Upper lobe of right lung (tissue), 1 donor: ENCODE results near the gene NDUFB10. TPM values are rescaled to one million over a fixed set of nuclear protein-coding genes. Genes with fewer than 3 reads are reported as not detected.

Experiments
- ATAC-seq: fragments of 200-7000 bp; cut with Tn5 transposase; one replicate; pipeline ENCODE4 v1.9.1; 2020; ENCODE audit warnings: mild to moderate bottlenecking, moderate library complexity
- DNase-seq: peaks from one replicate; pipeline ENCODE4 v3.0.0-alpha.2; 2020
- H3K27ac ChIP-seq: fragments of 200-600 bp; one replicate; pipeline ENCODE4 v1.8.0; 2022
- H3K27me3 ChIP-seq: fragments of 200-600 bp; one replicate; pipeline ENCODE4 v1.8.0; 2022; ENCODE audit warnings: mild to moderate bottlenecking
- H3K36me3 ChIP-seq: fragments of 200-600 bp; one replicate; pipeline ENCODE4 v1.8.0; 2022
- H3K4me1 ChIP-seq: fragments of 200-600 bp; one replicate; pipeline ENCODE4 v1.8.0; 2022
- H3K4me3 ChIP-seq: fragments of 200-600 bp; one replicate; pipeline ENCODE4 v1.8.0; 2022; ENCODE audit warnings: mild to moderate bottlenecking
- H3K9me3 ChIP-seq: fragments of 200-600 bp; one replicate; pipeline ENCODE4 v1.8.0; 2022
- intact Hi-C: fragments of 100-400 bp; cut with DNase I; formaldehyde crosslinking; loops from one replicate; pipeline ENCODE4 v1.11.0; 2022
- total RNA-seq: library from RNA; stranded (reverse); fragmentation: NEBNext Ultra II Directional; extraction: Animal tissue kit (Norgen Biotek cat#: 25700); gene quantifications from one replicate; pipeline ENCODE4 v1.2.1, GENCODE V29; 2021
- TF ChIP-seq, protein P1 (sequence below): fragments of 200-600 bp; IDR thresholded peaks from one replicate; pipeline ENCODE4 v1.8.0; 2022; ENCODE audit warnings: antibody characterized with exemption
- donor health status: DM: no; HTN: yes; CAD: no; lungs with severe emphysema.

Gene NDUFB10
- total RNA-seq, 1 donor from 2014 or later = 86.7 TPM

DNA sequence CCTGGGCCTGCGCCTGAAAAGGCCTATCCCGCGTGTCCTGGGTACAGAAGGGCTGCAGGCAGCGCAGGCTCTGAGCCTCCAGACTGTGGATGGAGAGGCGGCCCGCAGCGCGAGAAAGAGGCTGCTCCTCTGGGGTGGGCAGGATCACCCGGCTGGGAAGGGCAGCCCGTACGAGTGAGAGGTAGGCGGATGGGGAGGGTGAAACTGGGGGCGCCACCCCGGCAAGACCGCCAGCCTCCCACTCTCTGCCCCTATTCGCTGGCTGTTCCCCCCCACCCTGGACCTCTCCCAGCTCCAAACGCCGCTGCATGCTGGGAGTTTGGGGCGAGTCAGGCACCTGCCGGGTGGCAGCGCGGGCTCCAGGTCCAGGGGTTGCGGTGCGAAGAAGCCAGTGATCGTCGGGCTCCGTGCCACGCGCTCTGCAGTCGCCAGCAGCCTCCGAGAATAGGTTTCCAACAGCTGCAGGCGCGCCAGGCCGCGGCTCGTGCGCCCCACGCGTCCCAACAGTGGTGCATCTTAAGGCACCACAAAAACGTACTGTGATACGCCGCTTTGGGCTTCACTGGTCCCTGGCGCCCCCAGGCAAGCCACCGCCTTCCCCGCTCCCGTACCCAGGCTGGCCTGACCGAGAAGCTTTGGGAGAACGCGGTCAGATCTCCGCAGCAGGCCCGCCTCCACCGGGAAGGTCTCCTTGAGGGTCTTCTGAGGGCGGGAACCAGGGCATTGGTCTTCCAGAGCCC, 20.9 kb downstream of the NDUFB10 start:
- intact Hi-C loops = no loop called here
- TF ChIP-seq, protein P1, sequence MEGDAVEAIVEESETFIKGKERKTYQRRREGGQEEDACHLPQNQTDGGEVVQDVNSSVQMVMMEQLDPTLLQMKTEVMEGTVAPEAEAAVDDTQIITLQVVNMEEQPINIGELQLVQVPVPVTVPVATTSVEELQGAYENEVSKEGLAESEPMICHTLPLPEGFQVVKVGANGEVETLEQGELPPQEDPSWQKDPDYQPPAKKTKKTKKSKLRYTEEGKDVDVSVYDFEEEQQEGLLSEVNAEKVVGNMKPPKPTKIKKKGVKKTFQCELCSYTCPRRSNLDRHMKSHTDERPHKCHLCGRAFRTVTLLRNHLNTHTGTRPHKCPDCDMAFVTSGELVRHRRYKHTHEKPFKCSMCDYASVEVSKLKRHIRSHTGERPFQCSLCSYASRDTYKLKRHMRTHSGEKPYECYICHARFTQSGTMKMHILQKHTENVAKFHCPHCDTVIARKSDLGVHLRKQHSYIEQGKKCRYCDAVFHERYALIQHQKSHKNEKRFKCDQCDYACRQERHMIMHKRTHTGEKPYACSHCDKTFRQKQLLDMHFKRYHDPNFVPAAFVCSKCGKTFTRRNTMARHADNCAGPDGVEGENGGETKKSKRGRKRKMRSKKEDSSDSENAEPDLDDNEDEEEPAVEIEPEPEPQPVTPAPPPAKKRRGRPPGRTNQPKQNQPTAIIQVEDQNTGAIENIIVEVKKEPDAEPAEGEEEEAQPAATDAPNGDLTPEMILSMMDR = no peak
- no peaks in the 10 kb centered on the region for H3K9me3 ChIP-seq
- peaks cover 15% of the 10 kb centered on the region for H3K4me1 ChIP-seq
- no peak for DNase-seq
- H3K27me3 ChIP-seq = peaks cover 42% of the 10 kb centered on the region
- H3K36me3 ChIP-seq = peaks cover 33% of the 10 kb centered on the region
- peak overlapping the region; percentile 65 for H3K27ac ChIP-seq
- peak overlapping the region; percentile 39 for H3K4me3 ChIP-seq
- ATAC-seq = no peak

DNA sequence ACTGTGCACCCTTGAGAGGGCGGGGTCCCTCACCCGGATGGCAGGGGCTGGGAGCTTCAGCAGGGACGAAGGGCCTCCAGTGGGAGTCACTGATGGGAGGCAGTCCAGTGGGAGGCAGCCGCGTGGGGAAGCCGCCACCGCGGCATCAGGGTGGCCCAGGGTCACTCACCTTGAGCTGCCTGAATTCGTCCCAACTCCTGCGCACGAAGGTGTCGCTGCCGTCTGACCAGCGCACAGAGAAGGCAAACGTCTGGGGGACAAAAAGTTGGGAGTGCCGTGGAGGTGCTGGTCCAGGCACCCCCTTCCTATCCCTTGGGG, 21.4 kb downstream of the NDUFB10 start:
- intact Hi-C loops = no loop called here
- peaks cover 19% of the 10 kb centered on the region for H3K4me1 ChIP-seq

DNA sequence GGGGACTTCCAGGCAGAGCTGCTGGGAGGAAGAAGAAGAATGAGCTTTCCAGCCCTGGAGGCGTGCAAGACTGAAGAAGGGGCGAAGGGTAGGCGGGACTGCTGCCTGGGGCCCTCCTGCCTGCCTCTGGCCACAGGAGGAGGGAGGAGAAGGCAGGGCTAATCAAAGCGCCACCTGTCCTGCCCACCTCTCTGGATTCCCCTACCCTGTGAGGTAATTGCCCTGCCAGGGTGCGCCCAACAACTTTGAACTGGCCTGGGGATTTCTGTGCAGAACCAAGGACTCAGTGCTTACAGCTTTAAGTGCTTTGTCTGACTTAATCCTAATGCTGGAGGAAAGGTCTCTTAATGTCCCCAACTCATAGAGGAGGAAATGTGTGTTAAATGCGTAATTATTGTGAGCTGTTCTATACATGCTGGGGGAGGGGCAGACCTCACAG, 22.1 kb downstream of the NDUFB10 start, which contains the start of gene NOXO1:
TSS of gene NOXO1 (minus strand) at position 72 of the 439 bp plus-strand sequence. CDS start 290 bp downstream, outside the sequence.
- Histone ChIP-seq H3K27me3 (peaks cover 42% of the 10 kb centered on the region), H3K36me3 (peaks cover 33% of the 10 kb centered on the region), H3K9me3 (no peaks in the 10 kb centered on the region), H3K4me3 (peak within 1 kb of the TSS; percentile 39), H3K27ac (no peak within 1 kb of the TSS), H3K4me1 (peaks cover 19% of the 10 kb centered on the region)
- no peak for DNase-seq
- ATAC-seq = no peak
- intact Hi-C loops = no loop called here
- TF ChIP-seq, protein P1 = no peak

More for the DNA sequence above, 21.4 kb downstream of the NDUFB10 start:
- H3K9me3 ChIP-seq = no peaks in the 10 kb centered on the region
- ATAC-seq (no peak), DNase-seq (no peak)
- TF ChIP-seq, protein P1 = no peak
- H3K27ac ChIP-seq = no peak overlapping the region
- no peak overlapping the region for H3K4me3 ChIP-seq
- peaks cover 42% of the 10 kb centered on the region for H3K27me3 ChIP-seq
- H3K36me3 ChIP-seq = peaks cover 33% of the 10 kb centered on the region

- H3K4me1 ChIP-seq = peaks cover 19% of the 10 kb centered on the region
- TF ChIP-seq, protein P1 = no peak
- no peak overlapping the region for H3K4me3 ChIP-seq
- intact Hi-C loops = no loop called here
- DNase-seq = no peak
- no peak overlapping the region for H3K27ac ChIP-seq
- H3K9me3 ChIP-seq = no peaks in the 10 kb centered on the region
- H3K36me3 ChIP-seq = peaks cover 32% of the 10 kb centered on the region
- no peak for ATAC-seq
- peaks cover 42% of the 10 kb centered on the region for H3K27me3 ChIP-seq
Observed at GRCh38 chr16:1982013-1982433, 22.7 kb downstream of the NDUFB10 start.

DNA sequence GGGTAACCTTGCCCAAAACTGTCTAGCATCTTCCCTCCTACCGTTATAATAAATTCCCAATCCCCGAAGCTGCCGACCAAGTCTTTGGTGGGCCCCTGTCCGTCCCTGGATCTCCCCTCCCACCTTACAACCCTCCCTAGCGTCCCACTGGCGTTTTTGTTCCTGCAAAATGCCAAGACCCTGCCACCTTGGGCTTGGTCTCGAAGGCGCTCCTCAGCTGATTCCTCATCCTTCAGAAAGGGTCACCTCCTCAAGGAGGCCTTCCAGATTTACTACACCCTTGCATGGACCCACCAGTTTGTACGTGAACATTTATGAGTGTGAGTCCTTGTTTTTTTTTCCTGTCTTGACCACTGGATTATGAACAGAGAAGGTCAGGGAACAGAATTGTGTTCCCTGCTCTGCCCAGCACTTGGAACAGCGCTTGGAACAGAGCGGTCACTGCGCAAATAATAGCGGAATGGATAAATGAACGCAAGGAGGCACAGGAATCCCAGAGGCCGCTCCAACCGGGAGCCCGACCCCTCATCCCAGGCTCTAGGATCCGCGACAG, 23.7 kb downstream of the NDUFB10 start:
- H3K27ac ChIP-seq = peak overlapping the region; percentile 87
- H3K36me3 ChIP-seq = peaks cover 25% of the 10 kb centered on the region
- peaks cover 19% of the 10 kb centered on the region for H3K4me1 ChIP-seq
- DNase-seq = no peak
- H3K27me3 ChIP-seq = peaks cover 39% of the 10 kb centered on the region
- ATAC-seq = no peak
- H3K4me3 ChIP-seq = peak overlapping the region; percentile 89
- TF ChIP-seq, protein P1 = no peak
- intact Hi-C loops = no loop called here
- no peaks in the 10 kb centered on the region for H3K9me3 ChIP-seq
